Smooth muscle cell (in vitro differentiated cells): ENCODE measurements around the gene TCF12. TPM values are rescaled to one million over a fixed set of nuclear protein-coding genes. Genes with fewer than 3 reads are reported as not detected.

Experiments used
- DNase-seq: peaks from one replicate; lab custom pipeline; 2025; ENCODE audit not compliant: unreplicated experiment; lab: John Stamatoyannopoulos, UW
- H2AFZ ChIP-seq: fragments of 200-600 bp; sonication (generic); 2 replicates; pipeline ENCODE4 v1.6.0; 2016; ENCODE audit warnings: antibody characterized with exemption, low read depth, mild to moderate bottlenecking
- H3F3A ChIP-seq: fragments of 200-600 bp; sonication (generic); 2 replicates; pipeline ENCODE4 v1.6.0; 2017; ENCODE audit warnings: antibody characterized with exemption, low read depth
- H3K27ac ChIP-seq: fragments of 200-600 bp; sonication (generic); 2 replicates; pipeline ENCODE4 v1.5.1; 2016; ENCODE audit warnings: low read depth, mild to moderate bottlenecking
- H3K27me3 ChIP-seq: fragments of 200-600 bp; sonication (generic); 2 replicates; pipeline ENCODE4 v1.6.1; 2016; ENCODE audit warnings: low read depth, mild to moderate bottlenecking
- H3K36me3 ChIP-seq: fragments of 200-600 bp; sonication (generic); 2 replicates; pipeline ENCODE4 v1.5.1; 2016; ENCODE audit warnings: low read depth
- H3K4me1 ChIP-seq: fragments of 200-600 bp; sonication (generic); 2 replicates; pipeline ENCODE4 v1.5.1; 2016; ENCODE audit warnings: low read depth
- H3K4me2 ChIP-seq: fragments of 200-600 bp; sonication (generic); 2 replicates; pipeline ENCODE4 v1.6.0; 2016; ENCODE audit warnings: mild to moderate bottlenecking
- H3K4me3 ChIP-seq: fragments of 200-600 bp; sonication (generic); 2 replicates; pipeline ENCODE4 v1.5.1; 2016; ENCODE audit warnings: mild to moderate bottlenecking
- H3K79me2 ChIP-seq: fragments of 200-600 bp; sonication (generic); 2 replicates; pipeline ENCODE4 v1.6.0; 2016; ENCODE audit warnings: low read depth, mild to moderate bottlenecking
- H3K9ac ChIP-seq: fragments of 200-600 bp; sonication (generic); 2 replicates; pipeline ENCODE4 v1.6.0; 2016; ENCODE audit warnings: low read depth
- H3K9me3 ChIP-seq: fragments of 200-600 bp; sonication (generic); replicated peaks from 2 replicates; pipeline ENCODE4 v1.5.1; 2016; ENCODE audit warnings: low read depth
- H4K20me1 ChIP-seq: fragments of 200-600 bp; sonication (generic); 2 replicates; pipeline ENCODE4 v1.6.0; 2016; ENCODE audit warnings: low read depth
- WGBS: methylation state at CpG from one replicate; pipeline ENCODE4 v1.1.7; 2016; ENCODE audit warnings: low lambda C conversion rate; 5-methylcytosine and 5-hydroxymethylcytosine counted together
- polyA plus RNA-seq: library from polyadenylated mRNA; unstranded; fragments of >200 nt; fragmentation: Nextera tagmentation; extraction: Ambion mirVana; gene quantifications from 2 replicates; pipeline ENCODE4 v1.2.1, GENCODE V29; 2016
- total RNA-seq: library from RNA; depleted of rRNA; stranded (reverse); fragments of >200 nt; gene quantifications from 2 replicates; pipeline ENCODE4 v1.2.3, GENCODE V29; 2014
- TF ChIP-seq, protein P1 (sequence below): fragments of 200-600 bp; sonication (generic); IDR thresholded peaks from 2 replicates; pipeline ENCODE4 v1.5.1; 2017; ENCODE audit warnings: borderline replicate concordance, mild to moderate bottlenecking, antibody characterized with exemption; ENCODE audit not compliant: insufficient read depth, poor library complexity, severe bottlenecking

Gene TCF12
- total and polyA plus RNA-seq, 2 experiments from 2014 or later: 54.1 to 302 TPM

- Histone ChIP-seq H3F3A (no peaks in the 10 kb centered on the region), H2AFZ (no peak overlapping the region), H3K9ac (no peak overlapping the region), H3K27ac (peak overlapping the region; percentile 34), H3K4me3 (no peak overlapping the region), H3K4me1 (no peaks in the 10 kb centered on the region), H3K9me3 (no peaks in the 10 kb centered on the region), H3K79me2 (no peaks in the 10 kb centered on the region), H3K27me3 (no peaks in the 10 kb centered on the region), H3K4me2 (no peak overlapping the region), H4K20me1 (no peaks in the 10 kb centered on the region), H3K36me3 (peaks cover 5% of the 10 kb centered on the region)
- no peak for DNase-seq
- 65% methylated on average over 5 of the region's 5 CpGs for WGBS
- TF ChIP-seq, protein P1, sequence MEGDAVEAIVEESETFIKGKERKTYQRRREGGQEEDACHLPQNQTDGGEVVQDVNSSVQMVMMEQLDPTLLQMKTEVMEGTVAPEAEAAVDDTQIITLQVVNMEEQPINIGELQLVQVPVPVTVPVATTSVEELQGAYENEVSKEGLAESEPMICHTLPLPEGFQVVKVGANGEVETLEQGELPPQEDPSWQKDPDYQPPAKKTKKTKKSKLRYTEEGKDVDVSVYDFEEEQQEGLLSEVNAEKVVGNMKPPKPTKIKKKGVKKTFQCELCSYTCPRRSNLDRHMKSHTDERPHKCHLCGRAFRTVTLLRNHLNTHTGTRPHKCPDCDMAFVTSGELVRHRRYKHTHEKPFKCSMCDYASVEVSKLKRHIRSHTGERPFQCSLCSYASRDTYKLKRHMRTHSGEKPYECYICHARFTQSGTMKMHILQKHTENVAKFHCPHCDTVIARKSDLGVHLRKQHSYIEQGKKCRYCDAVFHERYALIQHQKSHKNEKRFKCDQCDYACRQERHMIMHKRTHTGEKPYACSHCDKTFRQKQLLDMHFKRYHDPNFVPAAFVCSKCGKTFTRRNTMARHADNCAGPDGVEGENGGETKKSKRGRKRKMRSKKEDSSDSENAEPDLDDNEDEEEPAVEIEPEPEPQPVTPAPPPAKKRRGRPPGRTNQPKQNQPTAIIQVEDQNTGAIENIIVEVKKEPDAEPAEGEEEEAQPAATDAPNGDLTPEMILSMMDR: no peak
Observed at GRCh38 chr15:57183614-57184344, 265.3 kb downstream of the TCF12 start.

GRCh38 chr15:57184502-57184901 is 266.1 kb downstream of the TCF12 start:
- Histone ChIP-seq H3K4me3 (no peak overlapping the region), H3K79me2 (no peaks in the 10 kb centered on the region), H3F3A (no peaks in the 10 kb centered on the region), H3K9ac (no peak overlapping the region), H3K4me1 (no peaks in the 10 kb centered on the region), H3K27ac (no peak overlapping the region), H3K9me3 (no peaks in the 10 kb centered on the region), H3K27me3 (no peaks in the 10 kb centered on the region), H4K20me1 (no peaks in the 10 kb centered on the region), H2AFZ (no peak overlapping the region), H3K36me3 (peaks cover 5% of the 10 kb centered on the region), H3K4me2 (no peak overlapping the region)
- no peak for DNase-seq
- TF ChIP-seq, protein P1: no peak
- whole genome bisulfite sequencing: 92% methylated on average over 1 of the region's 1 CpG

- no peaks in the 10 kb centered on the region for H3K79me2 ChIP-seq
- no peak overlapping the region for H3K27ac ChIP-seq
- peaks cover 5% of the 10 kb centered on the region for H3K36me3 ChIP-seq
- H3K9me3 ChIP-seq: no peaks in the 10 kb centered on the region
- H3K4me2 ChIP-seq: no peak overlapping the region
- no peak overlapping the region for H2AFZ ChIP-seq
- H4K20me1 ChIP-seq: no peaks in the 10 kb centered on the region
- H3K27me3 ChIP-seq: no peaks in the 10 kb centered on the region
- DNase-seq: no peak
- no peak overlapping the region for H3K9ac ChIP-seq
- TF ChIP-seq, protein P1: no peak
- H3K4me1 ChIP-seq: no peaks in the 10 kb centered on the region
- H3K4me3 ChIP-seq: no peak overlapping the region
- no peaks in the 10 kb centered on the region for H3F3A ChIP-seq
Observed at GRCh38 chr15:57185507-57186074, 267.1 kb downstream of the TCF12 start.

DNA sequence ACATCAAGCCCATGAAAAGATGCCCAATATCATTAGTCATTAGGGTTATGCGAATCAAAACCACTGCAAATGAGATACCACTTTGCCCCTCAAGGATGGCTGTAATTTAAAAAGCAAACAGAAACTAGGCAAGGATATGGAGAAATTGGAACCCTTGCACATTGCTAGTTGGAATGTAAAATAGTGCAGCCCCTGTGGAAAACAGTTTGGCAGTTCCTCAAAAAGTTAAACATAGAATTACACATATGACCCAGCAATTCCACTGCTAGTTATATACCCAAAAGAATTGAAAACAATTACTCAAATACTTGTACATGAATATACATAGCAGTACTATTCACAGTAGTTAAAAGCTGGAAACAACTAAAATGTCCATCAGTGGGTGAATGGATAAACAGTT is 271.0 kb downstream of the TCF12 start:
- Histone ChIP-seq H3K27me3 (no peaks in the 10 kb centered on the region), H3K27ac (no peak overlapping the region), H2AFZ (no peak overlapping the region), H3K4me1 (no peaks in the 10 kb centered on the region), H3F3A (no peaks in the 10 kb centered on the region), H3K36me3 (peaks cover 9% of the 10 kb centered on the region), H3K9ac (no peak overlapping the region), H4K20me1 (no peaks in the 10 kb centered on the region), H3K9me3 (no peaks in the 10 kb centered on the region), H3K79me2 (no peaks in the 10 kb centered on the region), H3K4me2 (no peak overlapping the region), H3K4me3 (no peak overlapping the region)
- DNase-seq: no peak
- TF ChIP-seq, protein P1: no peak
- WGBS: 97% methylated on average over 1 of the region's 1 CpG
